Measurements from ENCODE around the gene CLDN10.

The CLDN10 gene

DNA sequence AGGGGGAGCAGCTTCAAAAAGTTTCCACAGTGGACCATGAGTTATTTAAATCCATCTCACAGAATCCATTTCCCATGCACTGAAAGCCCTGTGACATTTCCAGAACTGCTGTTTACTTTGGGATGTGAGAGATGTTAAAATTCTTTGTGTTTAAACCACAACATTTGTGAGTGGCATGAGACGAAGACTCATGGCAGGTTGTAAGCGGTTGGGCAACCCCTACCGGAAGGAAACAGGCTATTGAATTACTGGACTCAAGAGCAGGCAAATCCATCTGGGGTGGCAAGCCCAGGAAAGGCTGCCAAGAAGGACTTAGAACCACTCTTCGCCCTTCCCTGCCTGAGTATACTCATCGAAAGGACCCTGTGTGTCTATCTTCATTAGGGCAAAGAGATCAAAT, 22.3 kb upstream of the CLDN10 start:
- Mint-ChIP-seq H3K36me3 (no peaks in the 10 kb centered on the region), H3K9me3 (no peaks in the 10 kb centered on the region), H3K27me3 (peaks cover 20% of the 10 kb centered on the region), H3K4me1 (no peaks in the 10 kb centered on the region), H3K4me3 (no peak overlapping the region), H3K27ac (no peak overlapping the region)

DNA sequence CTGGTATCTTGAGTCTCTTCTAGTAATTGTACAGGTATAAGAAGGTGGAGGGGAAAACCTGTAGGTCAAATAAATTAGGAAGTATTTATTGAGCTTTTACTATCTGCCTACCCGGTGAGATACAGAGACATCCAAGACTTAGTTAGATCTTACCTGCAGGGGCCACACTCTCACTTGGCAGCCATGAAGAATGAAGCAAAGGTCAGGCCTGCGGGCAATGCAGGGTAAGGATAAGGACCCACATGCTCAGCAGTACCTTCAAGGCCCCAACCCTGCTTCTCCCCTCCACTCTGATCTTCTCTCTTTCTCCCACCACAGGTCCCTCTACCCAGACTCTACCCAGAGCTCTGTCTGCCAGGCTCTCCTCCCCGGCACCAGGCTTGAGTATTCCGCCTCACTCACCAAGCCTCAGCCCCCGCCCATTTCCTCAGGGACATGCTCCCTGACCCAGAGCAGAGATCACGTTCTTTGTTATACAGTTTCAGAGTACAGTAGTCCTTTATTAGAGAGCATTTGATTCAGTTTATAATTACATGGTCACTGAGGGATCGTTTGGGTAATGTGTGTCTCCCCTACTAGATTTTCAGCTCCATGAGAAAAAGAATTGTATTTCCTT, 18.9 kb upstream of the CLDN10 start:
- no peaks in the 10 kb centered on the region for H3K4me1 Mint-ChIP-seq
- no peaks in the 10 kb centered on the region for H3K36me3 Mint-ChIP-seq
- no peak overlapping the region for H3K4me3 Mint-ChIP-seq
- H3K9me3 Mint-ChIP-seq: no peaks in the 10 kb centered on the region
- H3K27me3 Mint-ChIP-seq: peaks cover 15% of the 10 kb centered on the region
- H3K27ac Mint-ChIP-seq: no peak overlapping the region

DNA sequence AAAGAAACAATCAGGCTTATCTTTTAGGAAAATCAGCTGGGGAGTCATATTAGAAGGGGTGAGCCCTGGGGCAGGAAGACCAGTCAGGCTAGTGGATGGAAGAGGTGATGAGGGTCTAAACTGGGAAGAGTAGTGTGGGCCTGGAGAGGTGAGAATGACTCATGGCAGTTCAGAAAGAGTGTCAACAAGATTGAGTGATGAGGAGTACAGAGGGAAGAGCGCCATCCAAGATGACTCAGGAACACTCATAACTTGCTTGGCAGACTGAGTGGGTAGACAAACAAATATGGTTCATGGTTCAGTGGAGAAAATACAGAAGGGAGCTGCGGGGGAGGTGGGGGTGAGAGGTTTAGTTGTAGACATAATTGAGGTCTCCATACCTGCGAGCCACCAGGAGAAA, 17.3 kb upstream of the CLDN10 start:
- Mint-ChIP-seq H3K4me3 (no peak overlapping the region), H3K4me1 (no peaks in the 10 kb centered on the region), H3K27ac (peak overlapping the region; percentile 55), H3K9me3 (no peaks in the 10 kb centered on the region), H3K36me3 (no peaks in the 10 kb centered on the region), H3K27me3 (peaks cover 13% of the 10 kb centered on the region)

DNA sequence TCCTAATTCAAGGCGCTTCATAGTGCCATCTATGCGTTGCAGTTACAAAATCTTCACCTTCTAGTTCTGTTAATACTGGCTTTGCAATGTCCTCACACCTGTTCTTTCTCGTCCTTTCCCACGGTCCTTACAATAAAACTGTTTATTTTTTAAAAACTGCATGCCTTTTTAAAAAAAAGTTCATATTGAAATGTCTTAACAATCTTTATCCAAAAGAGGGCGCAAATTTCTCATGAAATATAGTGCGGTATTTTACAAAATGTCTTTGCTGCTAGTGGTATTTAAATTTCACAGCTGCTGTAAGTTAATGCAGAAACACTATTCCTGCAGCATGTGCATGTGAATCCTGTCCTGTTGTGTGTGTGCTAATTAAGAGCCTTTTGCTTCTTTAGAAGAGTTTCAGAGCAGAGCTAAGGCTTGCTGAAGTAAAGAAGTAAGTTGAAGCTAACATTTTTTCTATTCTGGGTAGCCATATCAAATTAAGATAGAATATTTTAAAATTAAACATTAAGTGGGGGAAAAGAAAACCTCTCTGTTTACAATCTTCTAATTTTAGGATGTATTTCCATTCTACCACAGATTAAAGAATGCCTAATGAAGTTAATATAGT, 15.8 kb upstream of the CLDN10 start:
- H3K9me3 Mint-ChIP-seq: no peaks in the 10 kb centered on the region
- H3K4me3 Mint-ChIP-seq: no peak overlapping the region
- H3K4me1 Mint-ChIP-seq: no peaks in the 10 kb centered on the region
- H3K27ac Mint-ChIP-seq: no peak overlapping the region
- peaks cover 17% of the 10 kb centered on the region for H3K27me3 Mint-ChIP-seq
- H3K36me3 Mint-ChIP-seq: no peaks in the 10 kb centered on the region

DNA sequence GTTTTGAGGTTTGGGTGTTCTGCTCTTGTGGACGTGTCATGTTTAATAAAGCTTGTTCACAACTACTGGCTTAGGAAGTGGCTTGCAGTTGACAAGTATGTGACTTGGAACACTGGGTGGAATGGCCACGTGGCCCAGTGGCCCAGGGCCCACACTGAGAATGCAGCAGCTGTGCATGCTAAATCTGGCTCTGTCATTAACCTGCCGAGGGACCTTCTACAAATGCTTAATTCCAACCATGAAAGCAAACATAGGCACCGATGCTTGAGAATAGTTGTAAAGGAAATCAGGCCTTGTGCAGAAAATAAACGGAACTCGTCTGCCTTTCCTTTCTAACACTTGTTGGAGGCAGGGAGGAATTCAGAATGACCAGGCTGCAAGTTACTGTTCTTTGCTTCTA, 11.6 kb upstream of the CLDN10 start:
- H3K36me3 Mint-ChIP-seq: no peaks in the 10 kb centered on the region
- no peak overlapping the region for H3K4me3 Mint-ChIP-seq
- H3K27ac Mint-ChIP-seq: no peak overlapping the region
- no peaks in the 10 kb centered on the region for H3K9me3 Mint-ChIP-seq
- H3K4me1 Mint-ChIP-seq: no peaks in the 10 kb centered on the region
- peaks cover 8% of the 10 kb centered on the region for H3K27me3 Mint-ChIP-seq

DNA sequence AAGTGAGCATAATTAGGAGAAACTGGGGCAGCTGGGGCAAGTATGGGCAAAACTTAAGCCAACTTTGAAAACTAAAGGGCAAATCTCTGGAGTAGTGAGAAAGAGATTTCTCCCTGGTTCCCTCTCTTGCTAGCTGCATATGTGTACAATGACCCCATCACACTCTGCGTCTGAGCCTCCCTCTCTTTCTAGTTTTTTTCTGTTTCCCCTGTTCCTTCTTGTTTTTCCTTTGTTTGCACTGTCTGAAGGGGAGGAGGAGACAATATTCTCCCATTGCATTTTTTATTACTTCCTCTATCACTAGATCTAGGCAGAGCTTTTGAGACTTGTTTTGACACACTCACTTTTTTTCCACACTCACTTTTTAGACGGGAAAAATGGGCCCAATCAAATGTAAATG, 11.2 kb upstream of the CLDN10 start:
- Mint-ChIP-seq H3K36me3 (no peaks in the 10 kb centered on the region), H3K9me3 (no peaks in the 10 kb centered on the region), H3K4me1 (no peaks in the 10 kb centered on the region), H3K27me3 (peaks cover 8% of the 10 kb centered on the region), H3K27ac (no peak overlapping the region), H3K4me3 (no peak overlapping the region)

DNA sequence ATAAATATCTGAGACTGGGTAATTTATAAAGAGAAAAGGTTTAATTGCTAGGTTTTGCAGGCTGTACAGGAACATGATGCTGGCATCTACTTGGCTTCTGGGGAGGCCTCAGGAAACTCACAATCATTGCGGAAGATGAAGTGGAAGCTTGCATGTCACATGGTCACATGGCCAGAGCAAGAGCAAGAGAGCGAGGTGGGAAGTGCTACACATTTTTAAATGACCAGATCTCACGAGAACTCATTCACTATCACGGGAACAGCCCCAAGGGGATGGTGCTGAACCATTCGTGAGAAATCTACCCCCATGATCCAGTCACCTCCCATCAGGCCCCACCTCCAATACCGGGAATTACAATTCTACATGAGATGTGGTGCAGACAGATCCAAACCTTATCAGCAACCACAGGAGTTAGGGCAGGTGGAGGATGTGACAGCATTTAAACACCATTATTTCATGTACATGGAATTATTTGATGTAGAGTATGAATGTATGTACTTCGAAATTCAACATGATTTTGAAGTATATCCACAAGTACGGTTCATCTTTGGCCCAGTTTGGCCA, 10.5 kb upstream of the CLDN10 start:
- Mint-ChIP-seq H3K27me3 (peaks cover 5% of the 10 kb centered on the region), H3K27ac (no peak overlapping the region)

DNA sequence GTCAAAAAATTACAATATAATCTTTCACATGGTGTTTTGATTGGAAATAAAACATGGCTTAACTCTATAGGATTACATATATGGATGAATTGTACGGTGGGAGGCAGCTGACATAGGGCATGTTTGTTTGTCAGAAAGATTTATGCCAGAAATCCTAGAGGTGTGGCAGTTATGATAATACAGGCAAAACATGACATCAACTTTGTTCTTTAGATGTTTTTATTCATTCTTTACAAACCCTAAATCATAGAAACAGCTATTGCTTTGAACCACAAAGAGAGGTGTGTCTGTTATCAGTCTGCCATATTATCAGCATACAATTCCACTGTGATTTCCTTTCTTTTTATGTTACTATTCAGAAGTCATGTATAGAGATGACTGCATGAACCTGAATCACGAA, 8.2 kb upstream of the CLDN10 start:
- H3K4me1 Mint-ChIP-seq: no peaks in the 10 kb centered on the region

More for the DNA sequence above, 10.5 kb upstream of the CLDN10 start:
- no peaks in the 10 kb centered on the region for H3K36me3 Mint-ChIP-seq
- H3K4me3 Mint-ChIP-seq: no peak overlapping the region
- no peaks in the 10 kb centered on the region for H3K4me1 Mint-ChIP-seq
- H3K9me3 Mint-ChIP-seq: no peaks in the 10 kb centered on the region

DNA sequence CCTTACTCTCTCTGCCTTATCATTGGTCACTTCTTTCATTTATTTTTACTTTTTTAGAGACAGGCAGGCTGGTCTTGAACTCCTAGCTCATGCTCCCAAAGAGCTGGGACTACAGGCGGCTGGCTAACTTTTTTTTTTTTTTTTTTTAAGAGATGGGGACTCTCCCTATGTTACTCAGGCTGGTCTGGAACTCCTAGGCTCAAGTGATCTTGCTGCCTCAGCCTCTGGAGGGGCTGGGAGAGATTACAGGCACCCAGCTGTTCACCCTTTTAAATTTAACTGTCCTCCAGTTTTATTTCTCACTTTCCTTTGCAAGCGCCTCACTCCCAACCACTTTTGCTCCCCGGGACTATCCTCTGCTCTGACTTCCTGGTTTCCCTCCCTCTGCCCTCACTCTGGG, 5.6 kb upstream of the CLDN10 start:
- Mint-ChIP-seq H3K9me3 (no peaks in the 10 kb centered on the region), H3K27me3 (peaks cover 26% of the 10 kb centered on the region), H3K36me3 (no peaks in the 10 kb centered on the region), H3K4me3 (no peak overlapping the region), H3K27ac (no peak overlapping the region), H3K4me1 (peaks cover 5% of the 10 kb centered on the region)

More for the DNA sequence above, 8.2 kb upstream of the CLDN10 start:
- Mint-ChIP-seq H3K9me3 (no peaks in the 10 kb centered on the region), H3K27me3 (peaks cover 13% of the 10 kb centered on the region), H3K27ac (no peak overlapping the region), H3K36me3 (no peaks in the 10 kb centered on the region), H3K4me3 (no peak overlapping the region)

DNA sequence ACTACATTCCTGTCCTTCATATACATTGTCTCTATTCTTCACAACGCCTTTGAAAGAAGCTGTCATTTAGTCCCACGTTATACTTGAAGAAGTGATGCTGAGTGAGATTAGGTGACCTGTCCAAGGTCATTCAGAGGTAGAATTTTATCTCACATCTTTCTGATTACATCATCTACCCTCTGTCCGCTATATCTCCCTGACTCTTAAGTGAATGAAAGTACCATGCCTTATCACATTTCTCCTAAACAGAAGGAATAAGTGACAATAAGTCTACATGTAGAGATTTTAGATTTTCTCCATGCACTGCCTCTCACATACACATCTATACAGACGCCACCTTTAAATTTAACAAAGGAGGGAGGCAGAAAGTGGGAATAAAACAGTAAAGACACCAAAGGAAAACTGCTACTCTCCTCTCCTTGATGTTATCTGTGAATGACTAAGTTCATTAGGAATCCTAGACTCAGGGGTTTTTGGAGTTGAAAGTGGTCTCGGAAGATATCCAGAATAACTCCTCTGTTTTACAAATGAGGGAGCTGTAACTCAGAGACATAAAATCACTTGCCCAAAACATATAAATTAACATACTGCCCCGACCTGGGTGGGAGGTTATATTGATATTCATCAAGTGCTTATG, 4.9 kb upstream of the CLDN10 start:
- H3K36me3 Mint-ChIP-seq: no peaks in the 10 kb centered on the region
- peaks cover 27% of the 10 kb centered on the region for H3K27me3 Mint-ChIP-seq

DNA sequence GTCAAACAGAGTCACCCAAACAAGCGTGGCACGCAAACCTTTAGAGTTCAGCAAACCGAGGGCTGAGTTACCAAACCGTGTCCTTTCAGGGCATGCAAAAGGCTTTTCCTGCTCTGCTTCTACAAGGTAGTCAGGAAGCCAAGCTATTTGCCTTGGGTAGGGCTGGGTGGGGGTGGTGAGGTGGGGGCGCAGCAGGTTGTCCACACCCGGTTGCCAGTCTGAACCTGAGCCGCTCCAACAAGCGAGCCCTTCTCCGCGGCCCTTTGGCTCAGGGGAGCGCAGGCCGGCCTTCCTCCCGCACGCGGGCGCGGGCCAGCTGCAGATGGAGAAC, 347 bp upstream of the CLDN10 start:
- H3K9me3 Mint-ChIP-seq: no peaks in the 10 kb centered on the region
- H3K4me1 Mint-ChIP-seq: peaks cover 10% of the 10 kb centered on the region
- H3K27ac Mint-ChIP-seq: no peak overlapping the region
- no peak overlapping the region for H3K4me3 Mint-ChIP-seq
- peaks cover 2% of the 10 kb centered on the region for H3K36me3 Mint-ChIP-seq
- H3K27me3 Mint-ChIP-seq: peaks cover 49% of the 10 kb centered on the region

More for the DNA sequence above, 4.9 kb upstream of the CLDN10 start:
- no peaks in the 10 kb centered on the region for H3K9me3 Mint-ChIP-seq
- H3K4me3 Mint-ChIP-seq: no peak overlapping the region
- no peak overlapping the region for H3K27ac Mint-ChIP-seq
- H3K4me1 Mint-ChIP-seq: peaks cover 6% of the 10 kb centered on the region

DNA sequence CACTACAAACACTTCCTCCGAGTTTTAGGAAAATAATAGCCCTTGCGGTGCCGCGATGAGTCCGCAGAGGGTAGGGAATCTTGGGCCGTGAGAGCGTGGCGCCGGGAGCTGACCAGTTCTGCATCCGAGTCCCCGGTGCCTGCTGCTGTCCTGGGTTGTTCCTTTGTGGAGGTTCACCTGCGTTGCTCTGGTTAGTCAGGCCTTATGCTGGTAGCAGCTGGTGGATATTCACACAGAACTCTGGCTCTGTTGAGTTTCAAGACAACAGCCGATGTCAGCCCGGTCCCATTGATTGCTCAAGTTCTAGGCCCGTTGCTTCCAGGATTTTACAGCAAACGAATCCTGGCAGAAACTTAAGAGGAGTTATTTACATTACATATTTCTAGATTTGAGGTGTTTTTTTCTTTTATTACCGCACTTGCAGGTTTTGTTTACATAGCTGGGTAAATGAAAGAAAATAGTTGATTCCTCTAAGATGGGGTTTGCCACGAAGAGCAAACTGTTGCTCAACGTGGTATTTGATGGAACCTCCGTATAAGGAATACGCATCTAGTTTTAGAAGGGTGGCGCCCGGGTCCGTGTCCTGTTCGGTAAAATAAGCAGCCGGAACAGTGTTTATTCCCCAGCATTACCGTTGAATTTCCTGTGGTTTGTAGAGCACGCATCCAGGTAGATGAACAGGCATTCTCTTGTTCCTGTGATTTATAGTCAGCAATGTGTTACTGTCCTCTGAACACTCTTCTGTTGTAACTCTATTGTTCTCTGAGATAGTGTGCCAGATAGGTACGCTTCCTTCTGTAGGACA, 1.3 kb downstream of the CLDN10 start:
- H3K9me3 Mint-ChIP-seq: no peaks in the 10 kb centered on the region
- H3K36me3 Mint-ChIP-seq: peaks cover 2% of the 10 kb centered on the region
- H3K27me3 Mint-ChIP-seq: peaks cover 47% of the 10 kb centered on the region
- peaks cover 10% of the 10 kb centered on the region for H3K4me1 Mint-ChIP-seq
- no peak overlapping the region for H3K27ac Mint-ChIP-seq
- H3K4me3 Mint-ChIP-seq: peak overlapping the region; percentile 42

DNA sequence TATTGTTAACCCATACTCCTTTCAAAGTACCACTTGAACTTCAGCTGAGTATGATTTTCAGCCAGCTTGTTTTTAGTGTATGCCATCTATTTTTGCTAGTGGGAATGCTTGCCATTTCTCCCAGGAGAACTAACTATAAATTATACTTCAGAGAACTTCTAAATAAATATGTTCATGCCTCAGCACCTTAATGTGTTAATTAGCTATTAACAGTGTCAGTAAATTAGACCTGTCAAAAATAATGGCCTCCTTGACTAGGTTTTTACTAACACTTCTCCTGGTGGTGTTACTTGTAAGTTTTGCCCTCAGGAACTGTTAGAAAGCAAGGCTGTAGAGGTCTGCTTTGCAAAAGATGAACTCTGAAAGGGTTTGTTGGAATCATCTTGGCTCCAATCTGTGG, 4.5 kb downstream of the CLDN10 start:
- Mint-ChIP-seq H3K27ac (no peak overlapping the region), H3K4me1 (peaks cover 4% of the 10 kb centered on the region), H3K4me3 (no peak overlapping the region), H3K9me3 (no peaks in the 10 kb centered on the region), H3K36me3 (peaks cover 2% of the 10 kb centered on the region), H3K27me3 (peaks cover 27% of the 10 kb centered on the region)

DNA sequence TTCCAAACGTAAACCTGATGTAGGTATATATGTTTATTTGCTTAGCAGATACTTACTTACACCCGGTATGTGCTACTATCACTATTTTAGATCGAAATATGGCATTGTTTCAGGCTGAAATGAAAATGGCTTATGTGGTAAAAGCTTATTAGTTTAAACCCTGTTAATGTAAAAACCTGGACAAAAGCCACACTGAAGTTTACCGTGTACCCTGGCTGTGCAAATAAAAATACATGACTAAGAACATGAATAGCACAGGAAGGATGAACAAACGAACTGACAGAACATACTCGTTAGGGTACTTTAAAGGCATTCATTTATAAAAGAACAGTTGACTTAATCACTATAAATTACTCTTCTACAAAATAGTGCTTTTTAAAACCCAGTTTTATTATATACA, 6.6 kb downstream of the CLDN10 start:
- Mint-ChIP-seq H3K36me3 (peaks cover 2% of the 10 kb centered on the region), H3K9me3 (no peaks in the 10 kb centered on the region), H3K27me3 (peaks cover 20% of the 10 kb centered on the region), H3K27ac (no peak overlapping the region), H3K4me3 (no peak overlapping the region), H3K4me1 (no peaks in the 10 kb centered on the region)

DNA sequence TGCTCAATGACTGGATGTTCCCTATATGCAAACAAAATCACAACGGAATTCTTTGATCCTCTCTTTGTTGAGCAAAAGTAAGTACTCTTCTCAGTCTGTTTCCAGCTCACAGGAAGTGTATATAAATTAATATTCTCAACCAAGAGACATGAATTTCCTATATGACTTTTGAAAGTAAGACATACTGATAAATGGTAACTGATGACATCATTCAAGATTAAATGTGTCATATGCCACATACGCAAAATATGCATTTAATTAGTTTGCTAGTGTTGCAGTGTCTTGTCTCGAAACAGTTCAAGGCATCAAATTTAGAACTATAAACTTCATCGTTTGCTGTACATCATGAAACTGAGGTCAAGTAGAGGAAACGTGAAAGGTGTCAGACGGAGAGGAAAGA, 7.9 kb downstream of the CLDN10 start:
- H3K4me3 Mint-ChIP-seq: no peak overlapping the region
- peaks cover 13% of the 10 kb centered on the region for H3K27me3 Mint-ChIP-seq
- H3K36me3 Mint-ChIP-seq: no peaks in the 10 kb centered on the region
- H3K27ac Mint-ChIP-seq: no peak overlapping the region
- no peaks in the 10 kb centered on the region for H3K9me3 Mint-ChIP-seq
- no peaks in the 10 kb centered on the region for H3K4me1 Mint-ChIP-seq

DNA sequence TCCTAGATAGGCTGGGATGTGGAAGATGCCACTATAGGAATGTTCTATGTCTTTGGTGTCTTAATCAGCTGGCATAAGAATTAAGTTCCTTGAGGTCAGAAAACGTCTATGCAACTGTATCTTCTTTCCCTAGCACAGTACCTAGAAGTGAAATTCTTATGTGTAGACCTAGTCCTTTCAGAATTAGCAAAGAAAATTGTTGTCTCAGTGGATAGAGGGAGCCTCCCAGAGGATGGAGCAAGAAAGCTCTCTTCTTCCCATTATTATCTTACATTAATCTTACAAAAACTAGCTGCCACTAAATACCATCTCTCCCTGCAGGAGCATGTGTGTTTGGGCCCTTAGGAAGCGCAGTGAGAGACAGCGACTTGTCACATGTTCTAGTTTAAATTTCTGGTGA, 11.6 kb downstream of the CLDN10 start:
- Mint-ChIP-seq H3K4me1 (no peaks in the 10 kb centered on the region), H3K4me3 (no peak overlapping the region), H3K27me3 (peaks cover 13% of the 10 kb centered on the region), H3K36me3 (no peaks in the 10 kb centered on the region), H3K27ac (no peak overlapping the region), H3K9me3 (peaks cover 3% of the 10 kb centered on the region)

Data from activated naive CD4-positive, alpha-beta T cell treated with anti-CD3 and anti-CD28 coated beads, Interleukin-2, amount 50 U/mL, for 24 hours (primary cell).